Stimulated activated naive B cell treated with anti-CD40 and anti-IgM and Interleukin-4, amounts not matched to agents 10 μg/mL and 1 μg/mL and 100 μg/mL, for 72 hours (primary cell): ENCODE results near the gene CTDP1.
A peak's percentile ranks its signal among the peaks of the same experiment; 100 is the strongest.
"Not testable (repeated sequence)": the region's sequence is repeated elsewhere in the genome, so short reads cannot be mapped to it uniquely, and the experiment has no call there.

Source experiments
- ATAC-seq, 2 donors: fragments of 150-1000 bp; cut with Tn5 transposase; replicated peaks; 2 replicates each; pipeline ENCODE4 v1.10.0; 2021; ENCODE audit warnings: moderate library complexity in 1 of 2
- DNase-seq: peaks from one replicate; pipeline ENCODE4 v3.0.0; 2021
- H3K27ac Mint-ChIP-seq: one replicate; pipeline ENCODE4 v1.8.0; 2022; ENCODE audit warnings: mild to moderate bottlenecking, mixed read lengths
- H3K27me3 Mint-ChIP-seq, 2 donors: one replicate each; pipeline ENCODE4 v1.8.0; 2022; ENCODE audit warnings: mixed read lengths in 2 of 2
- H3K36me3 Mint-ChIP-seq, 2 donors: one replicate each; pipeline ENCODE4 v1.8.0; 2022; ENCODE audit warnings: mixed read lengths in 2 of 2, mild to moderate bottlenecking in 1 of 2
- H3K4me1 Mint-ChIP-seq, 2 donors: one replicate each; pipeline ENCODE4 v1.8.0; 2022; ENCODE audit warnings: mixed read lengths in 2 of 2, mild to moderate bottlenecking in 1 of 2
- H3K4me3 Mint-ChIP-seq, 2 donors: one replicate each; pipeline ENCODE4 v1.8.0; 2022; ENCODE audit warnings: mild to moderate bottlenecking in 2 of 2, mixed read lengths in 2 of 2, moderate library complexity in 1 of 2
- H3K9me3 Mint-ChIP-seq, 2 donors: one replicate each; pipeline ENCODE4 v1.8.0; 2022; ENCODE audit warnings: mixed read lengths in 2 of 2, mild to moderate bottlenecking in 1 of 2

CTDP1 gene

DNA sequence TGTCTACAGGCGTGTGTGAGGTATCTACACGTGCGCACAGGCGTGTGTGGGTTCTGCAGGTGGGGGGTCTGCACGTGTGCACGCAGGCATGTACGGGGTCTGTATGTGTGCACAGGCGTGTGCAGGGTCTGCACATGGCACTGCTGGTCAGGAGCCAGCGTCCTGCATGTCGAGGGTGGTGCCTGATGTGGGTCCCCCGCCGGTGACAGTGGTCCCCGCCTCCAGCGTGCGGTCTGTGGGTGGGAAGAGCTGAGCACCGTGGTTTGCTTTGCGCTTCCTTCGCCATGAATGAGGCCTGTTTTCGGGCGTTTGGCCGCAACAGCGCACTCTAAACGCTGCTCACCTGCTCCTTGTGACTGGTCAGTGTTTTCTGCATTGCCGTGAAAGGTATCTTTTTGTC, 57.2 kb downstream of the CTDP1 start:
- DNase-seq, result no peak
- peaks cover 0 to 1% of the 10 kb centered on the region in 2 donors for H3K4me1 Mint-ChIP-seq
- peaks cover 0 to under 1% of the 10 kb centered on the region in 2 donors for H3K9me3 Mint-ChIP-seq
- H3K36me3 Mint-ChIP-seq, result peaks cover 74 to 86% of the 10 kb centered on the region in 2 donors
- no peaks in the 10 kb centered on the region for H3K27me3 Mint-ChIP-seq
- H3K27ac Mint-ChIP-seq, result peak overlapping the region; percentile 31
- no peak overlapping the region for H3K4me3 Mint-ChIP-seq
- no peak for ATAC-seq

DNA sequence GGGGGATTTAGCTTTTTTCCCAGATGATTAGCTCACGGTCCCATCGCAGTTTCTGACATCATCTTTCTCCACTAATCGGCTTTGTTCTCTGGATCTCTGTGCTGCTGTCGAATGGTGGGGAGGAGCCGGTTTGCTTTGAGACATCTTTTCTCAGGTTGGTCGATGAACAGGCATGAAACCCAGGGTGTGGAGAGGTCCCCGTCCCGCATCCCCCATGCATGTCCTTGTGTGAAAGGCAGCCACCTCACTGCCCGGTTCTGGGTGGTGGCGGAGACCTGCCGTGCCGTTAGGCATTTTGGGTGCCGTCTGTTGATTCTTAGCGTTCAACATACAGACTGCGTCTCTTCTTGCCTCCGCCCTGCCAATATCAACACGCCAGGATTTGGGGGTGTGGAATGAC, 57.8 kb downstream of the CTDP1 start:
- Mint-ChIP-seq H3K27ac (no peak overlapping the region), H3K36me3 (peaks cover 74 to 88% of the 10 kb centered on the region in 2 donors), H3K9me3 (no peaks in the 10 kb centered on the region), H3K4me1 (peaks cover 0 to 1% of the 10 kb centered on the region in 2 donors), H3K4me3 (no peak overlapping the region), H3K27me3 (no peaks in the 10 kb centered on the region)
- DNase-seq (no peak), ATAC-seq (no peak)

DNA sequence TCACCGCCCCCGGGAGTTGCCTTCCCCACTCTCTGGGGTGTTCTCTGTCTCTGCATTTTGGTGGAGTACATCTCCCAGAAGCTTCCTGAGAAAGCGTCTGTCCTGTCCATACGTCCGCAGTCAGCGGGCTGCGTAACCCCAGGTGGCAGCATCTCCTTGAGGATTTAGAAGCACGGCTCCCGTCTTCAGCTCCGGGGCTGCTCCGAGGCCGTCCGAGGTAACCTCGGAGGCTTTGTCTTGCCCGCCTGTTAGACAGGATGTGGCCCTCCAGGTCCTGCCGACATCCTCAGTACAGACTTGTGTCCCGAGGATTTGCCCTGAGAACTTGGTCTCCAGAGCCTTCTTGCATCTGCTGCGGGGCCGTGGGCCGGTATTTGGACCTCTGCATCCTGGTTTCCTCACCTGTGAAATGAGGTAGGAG, 58.4 kb downstream of the CTDP1 start:
- Mint-ChIP-seq H3K27ac (no peak overlapping the region), H3K4me1 (peaks cover 0 to 1% of the 10 kb centered on the region in 2 donors), H3K9me3 (no peaks in the 10 kb centered on the region), H3K36me3 (peaks cover 75 to 89% of the 10 kb centered on the region in 2 donors), H3K4me3 (no peak overlapping the region), H3K27me3 (no peaks in the 10 kb centered on the region)
- no peak for ATAC-seq
- DNase-seq, result no peak

DNA sequence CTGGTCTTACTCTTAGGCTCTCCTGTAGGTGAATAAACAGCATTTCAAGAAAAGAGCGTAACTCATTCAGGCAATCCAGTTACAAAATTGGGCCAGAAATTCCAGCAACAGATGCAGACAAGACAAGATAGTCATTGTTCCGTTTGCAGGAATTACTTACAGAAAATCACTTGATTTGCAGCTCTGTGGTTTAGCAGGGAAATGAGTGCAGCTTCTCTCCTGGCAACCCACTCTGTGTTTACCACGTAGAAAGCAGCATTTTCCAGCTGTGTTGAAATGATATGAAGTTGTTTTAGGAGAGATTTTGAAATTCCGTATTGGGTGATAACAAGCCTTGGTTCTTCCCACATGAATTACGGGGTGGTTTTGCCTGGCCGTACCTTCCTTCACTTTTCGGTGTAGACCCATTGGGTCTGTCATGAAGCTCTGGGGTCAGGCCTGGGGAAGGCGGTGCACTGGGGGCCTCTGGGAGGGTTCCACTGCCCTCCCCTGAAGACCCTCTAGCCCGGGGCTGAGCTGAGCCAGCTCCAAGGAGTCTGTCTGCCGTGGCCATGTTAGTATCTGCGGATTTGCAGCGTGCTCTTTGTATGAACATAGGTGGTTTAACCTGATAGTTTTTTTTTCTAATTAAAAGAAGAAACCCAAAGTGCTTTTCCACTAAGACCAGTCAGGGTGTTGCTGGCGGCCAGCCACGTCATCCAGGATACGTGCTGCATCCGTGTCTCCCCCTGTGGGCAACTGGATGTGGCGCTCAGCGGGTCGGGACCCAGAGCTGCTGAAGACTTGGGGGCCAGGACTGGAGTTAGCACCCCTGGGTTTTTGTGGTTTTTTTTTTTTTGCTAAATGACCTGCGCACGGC, 59.2 kb downstream of the CTDP1 start:
- Mint-ChIP-seq H3K4me3 (no peak overlapping the region), H3K36me3 (peaks cover 75 to 87% of the 10 kb centered on the region in 2 donors), H3K9me3 (no peaks in the 10 kb centered on the region), H3K27me3 (no peaks in the 10 kb centered on the region), H3K27ac (peak overlapping the region; percentile 5), H3K4me1 (no peaks in the 10 kb centered on the region)
- DNase-seq (no peak), ATAC-seq (no peak)

DNA sequence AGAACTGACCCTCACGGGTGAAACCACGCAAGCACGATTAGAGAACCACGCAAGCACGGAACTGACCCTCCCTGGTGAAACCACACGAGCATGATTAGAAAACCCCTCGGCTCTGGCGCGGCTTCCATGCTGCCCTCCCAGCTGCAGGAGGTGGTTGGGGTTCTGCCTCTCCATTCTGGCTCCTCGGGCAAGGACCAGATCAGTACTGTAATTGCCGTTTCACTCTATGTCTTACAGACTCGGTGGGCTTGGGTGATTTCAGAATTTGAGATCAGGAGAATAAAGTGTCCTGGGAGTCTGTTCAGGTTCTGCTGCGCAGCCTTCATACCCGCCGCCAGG, 59.8 kb downstream of the CTDP1 start:
- ATAC-seq (no peak), DNase-seq (no peak)
- Mint-ChIP-seq H3K9me3 (peaks cover 3 to 5% of the 10 kb centered on the region in 2 donors), H3K4me1 (no peaks in the 10 kb centered on the region), H3K27me3 (no peaks in the 10 kb centered on the region), H3K36me3 (peaks cover 76 to 87% of the 10 kb centered on the region in 2 donors), H3K4me3 (no peak overlapping the region), H3K27ac (no peak overlapping the region)

DNA sequence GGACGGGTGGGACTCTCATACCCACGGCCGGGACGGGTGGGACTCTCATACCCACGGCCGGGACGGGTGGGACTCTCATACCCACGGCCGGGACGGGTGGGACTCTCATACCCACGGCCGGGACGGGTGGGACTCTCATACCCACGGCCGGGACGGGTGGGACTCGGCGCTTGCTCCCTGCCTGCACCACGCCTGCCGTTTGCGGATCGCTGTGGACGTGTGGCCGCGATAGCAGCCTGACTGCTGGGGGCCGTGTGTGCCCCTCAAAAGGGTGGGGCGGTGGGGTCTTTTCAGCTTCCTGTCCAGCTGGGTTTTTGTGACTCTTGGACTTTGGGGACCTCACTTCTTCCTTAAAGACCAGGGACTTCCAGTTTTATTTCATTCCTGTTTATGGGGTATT, 60.4 kb downstream of the CTDP1 start:
- not testable (repeated sequence) for H3K27me3 Mint-ChIP-seq, H3K27ac Mint-ChIP-seq, H3K4me3 Mint-ChIP-seq, H3K9me3 Mint-ChIP-seq, DNase-seq, ATAC-seq, H3K4me1 Mint-ChIP-seq
- H3K36me3 Mint-ChIP-seq, result peaks cover 77 to 87% of the 10 kb centered on the region in 2 donors

DNA sequence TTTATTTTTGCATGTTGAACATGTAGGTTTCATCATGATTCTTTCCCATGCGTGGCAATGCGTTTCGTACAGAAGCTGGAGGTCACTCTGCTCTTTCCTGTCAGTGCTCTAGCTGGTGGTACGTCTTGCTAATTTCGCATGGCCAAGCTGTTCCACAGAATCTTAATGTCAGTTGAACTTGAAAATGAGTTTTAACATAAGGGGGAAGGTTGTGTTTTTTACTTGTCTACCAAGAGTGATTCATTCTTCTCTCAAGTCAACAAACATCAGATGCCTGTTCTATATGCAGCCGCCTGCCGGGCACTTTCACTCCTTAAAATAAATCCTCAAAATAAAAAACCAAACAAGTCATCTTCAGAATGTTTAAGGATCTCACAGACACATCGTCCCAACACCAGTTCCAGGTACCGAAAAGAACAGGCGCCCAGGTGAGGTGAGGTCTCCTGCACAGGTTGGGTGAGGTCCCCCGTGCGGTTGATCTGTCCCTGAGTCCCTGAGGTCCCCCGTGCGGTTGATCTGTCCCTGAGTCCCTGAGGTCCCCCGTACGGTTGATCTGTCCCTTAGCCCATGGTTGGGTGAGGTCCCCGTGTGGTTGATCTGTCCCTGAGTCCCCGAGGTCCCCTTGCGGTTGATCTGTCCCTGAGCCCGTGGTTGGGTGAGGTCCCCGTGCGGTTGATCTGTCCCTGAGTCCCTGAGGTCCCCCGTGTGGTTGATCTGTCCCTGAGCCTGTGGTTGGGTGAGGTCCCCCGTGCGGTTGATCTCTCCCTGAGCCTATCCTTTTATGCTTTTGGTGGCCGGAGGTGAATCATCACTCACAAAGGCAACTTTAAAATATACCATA, 61.1 kb downstream of the CTDP1 start:
- ATAC-seq (no peak), DNase-seq (no peak)
- Mint-ChIP-seq H3K27me3 (no peaks in the 10 kb centered on the region), H3K36me3 (peaks cover 71 to 82% of the 10 kb centered on the region in 2 donors), H3K9me3 (peaks cover 7 to 9% of the 10 kb centered on the region in 2 donors), H3K4me1 (no peaks in the 10 kb centered on the region), H3K27ac (no peak overlapping the region), H3K4me3 (no peak overlapping the region)

DNA sequence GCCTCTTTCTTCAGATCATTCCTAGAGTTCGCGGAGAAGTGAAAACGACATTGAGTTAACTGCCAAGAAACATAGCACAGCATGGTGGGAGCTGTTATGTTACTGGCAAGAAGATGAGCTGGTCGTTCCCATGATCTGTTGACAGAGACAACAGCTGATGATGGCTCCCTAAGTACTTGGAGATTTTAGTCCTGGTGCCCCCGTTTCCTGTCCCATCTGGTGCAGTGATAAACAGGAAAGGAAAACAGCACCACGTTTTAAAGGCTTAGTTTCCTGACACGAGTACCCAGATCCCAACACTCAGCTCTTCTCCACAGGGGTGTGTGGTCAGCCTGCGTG, 61.7 kb downstream of the CTDP1 start:
- H3K27ac Mint-ChIP-seq, result no peak overlapping the region
- no peak overlapping the region for H3K4me3 Mint-ChIP-seq
- no peak for ATAC-seq
- H3K36me3 Mint-ChIP-seq, result peaks cover 67 to 79% of the 10 kb centered on the region in 2 donors
- no peaks in the 10 kb centered on the region for H3K27me3 Mint-ChIP-seq
- DNase-seq, result no peak
- H3K9me3 Mint-ChIP-seq, result peaks cover 7 to 9% of the 10 kb centered on the region in 2 donors
- H3K4me1 Mint-ChIP-seq, result no peaks in the 10 kb centered on the region

DNA sequence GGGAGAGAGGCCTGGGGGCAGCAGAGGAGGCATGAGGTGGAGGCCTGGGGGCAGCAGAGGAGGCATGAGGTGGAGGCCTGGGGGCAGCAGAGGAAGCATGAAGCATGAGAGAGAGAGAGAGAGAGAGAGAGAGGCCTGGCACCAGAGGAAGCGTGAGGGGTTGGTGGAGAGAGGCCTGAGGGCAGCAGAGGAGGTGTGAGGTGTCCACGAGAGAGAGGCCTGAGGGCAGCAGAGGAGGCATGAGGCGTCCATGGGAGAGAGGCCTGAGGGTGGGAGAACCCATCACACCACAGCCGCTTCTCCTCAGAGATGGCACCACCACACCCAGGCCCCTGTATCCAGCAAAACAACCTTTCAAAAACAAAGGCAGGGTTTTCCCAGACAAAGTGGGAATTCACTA, 62.5 kb downstream of the CTDP1 start:
- Mint-ChIP-seq H3K27ac (peak overlapping the region; percentile 34), H3K9me3 (peaks cover 7 to 9% of the 10 kb centered on the region in 2 donors)

DNA sequence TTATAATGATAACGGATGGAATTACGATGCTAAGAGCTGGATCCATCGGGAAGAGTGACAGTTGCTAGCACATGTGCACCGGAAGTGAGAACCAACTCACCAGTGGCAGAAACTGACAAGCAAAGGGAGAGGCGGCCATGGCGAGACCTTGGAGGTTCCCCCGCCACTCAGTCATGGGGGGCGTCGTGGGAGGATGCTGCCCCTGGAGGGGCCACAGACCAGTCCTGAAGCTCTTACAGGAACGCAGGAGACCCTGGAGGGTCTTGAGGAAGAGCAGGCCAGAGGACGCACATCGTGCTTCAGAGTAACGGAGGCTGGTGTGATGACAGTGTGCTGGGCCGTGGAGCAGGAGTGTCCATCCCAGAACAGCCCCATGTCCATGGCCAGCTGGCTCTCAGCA, 65.0 kb downstream of the CTDP1 start:
- no peak for ATAC-seq
- Mint-ChIP-seq H3K27ac (peak overlapping the region; percentile 39), H3K27me3 (no peaks in the 10 kb centered on the region), H3K4me1 (no peaks in the 10 kb centered on the region), H3K4me3 (no peak overlapping the region), H3K36me3 (peaks cover 60 to 69% of the 10 kb centered on the region in 2 donors), H3K9me3 (peaks cover 7 to 9% of the 10 kb centered on the region in 2 donors)
- DNase-seq, result no peak

More for the DNA sequence above, 62.5 kb downstream of the CTDP1 start:
- Mint-ChIP-seq H3K36me3 (peaks cover 71 to 80% of the 10 kb centered on the region in 2 donors), H3K27me3 (no peaks in the 10 kb centered on the region), H3K4me3 (peak overlapping the region in 1 of 2 donors; percentile 21), H3K4me1 (no peaks in the 10 kb centered on the region)
- DNase-seq (no peak), ATAC-seq (no peak)

DNA sequence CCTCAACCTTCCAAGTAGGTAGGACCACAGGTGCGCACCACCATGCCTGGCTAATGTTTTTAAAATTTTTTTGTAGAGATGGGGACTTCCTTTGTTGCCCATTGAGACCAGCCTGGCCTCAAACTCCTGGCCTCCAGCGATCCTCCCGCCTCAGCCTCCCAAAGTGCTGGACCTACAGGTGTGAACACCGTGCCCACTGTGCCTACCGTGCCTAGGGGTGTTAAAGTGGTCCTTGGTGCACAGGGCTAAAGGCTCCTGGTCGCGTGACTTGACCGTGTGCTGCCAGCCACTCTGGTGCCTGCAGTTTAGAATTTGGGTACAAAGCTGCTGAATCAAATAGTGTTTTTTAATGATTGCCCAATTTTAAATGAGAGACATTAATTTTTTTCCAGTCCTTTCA, 67.1 kb downstream of the CTDP1 start:
- DNase-seq (no peak), ATAC-seq (no peak)
- Mint-ChIP-seq H3K36me3 (peaks cover 54 to 64% of the 10 kb centered on the region in 2 donors), H3K27me3 (no peaks in the 10 kb centered on the region), H3K9me3 (peaks cover 7 to 9% of the 10 kb centered on the region in 2 donors), H3K4me1 (no peaks in the 10 kb centered on the region), H3K4me3 (no peak overlapping the region), H3K27ac (no peak overlapping the region)

DNA sequence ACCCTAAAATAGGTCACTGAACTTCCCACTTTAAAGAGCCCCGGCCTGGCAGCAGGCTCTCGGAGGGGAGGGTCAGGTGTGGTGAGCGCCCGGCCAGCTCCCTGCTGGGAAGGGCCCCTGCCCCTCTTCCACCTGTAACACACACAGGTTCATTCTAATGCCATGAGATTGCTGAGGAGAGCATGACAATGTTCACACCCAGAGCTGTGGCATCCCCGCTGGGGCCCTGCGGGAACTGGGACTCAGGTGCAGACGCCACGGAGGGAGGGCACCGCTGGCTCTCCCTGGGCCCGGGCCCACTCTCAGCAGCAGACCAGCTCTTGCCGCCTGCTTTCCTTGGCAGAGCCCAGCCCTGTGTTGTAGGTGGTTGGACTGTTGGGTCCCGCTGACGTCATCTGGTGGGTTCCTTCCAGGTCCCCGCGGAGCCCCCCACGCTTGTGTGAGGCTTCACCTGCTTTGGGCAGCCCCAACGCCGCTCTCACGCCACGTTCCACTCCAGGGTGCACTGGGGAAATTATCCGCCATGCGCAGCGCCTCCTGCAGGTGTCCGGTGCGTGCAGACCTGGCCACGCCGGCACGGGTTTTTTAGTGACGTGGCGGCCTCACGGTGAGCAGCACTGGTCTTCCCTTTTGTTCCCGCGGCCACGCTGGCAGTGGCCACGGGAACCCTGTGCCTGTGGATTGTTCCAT, 67.7 kb downstream of the CTDP1 start:
- H3K27ac Mint-ChIP-seq, result peak overlapping the region; percentile 62
- peaks cover 7 to 9% of the 10 kb centered on the region in 2 donors for H3K9me3 Mint-ChIP-seq
- no peak overlapping the region for H3K4me3 Mint-ChIP-seq
- peaks cover 52 to 61% of the 10 kb centered on the region in 2 donors for H3K36me3 Mint-ChIP-seq
- H3K4me1 Mint-ChIP-seq, result no peaks in the 10 kb centered on the region
- no peak for ATAC-seq
- H3K27me3 Mint-ChIP-seq, result no peaks in the 10 kb centered on the region
- no peak for DNase-seq

DNA sequence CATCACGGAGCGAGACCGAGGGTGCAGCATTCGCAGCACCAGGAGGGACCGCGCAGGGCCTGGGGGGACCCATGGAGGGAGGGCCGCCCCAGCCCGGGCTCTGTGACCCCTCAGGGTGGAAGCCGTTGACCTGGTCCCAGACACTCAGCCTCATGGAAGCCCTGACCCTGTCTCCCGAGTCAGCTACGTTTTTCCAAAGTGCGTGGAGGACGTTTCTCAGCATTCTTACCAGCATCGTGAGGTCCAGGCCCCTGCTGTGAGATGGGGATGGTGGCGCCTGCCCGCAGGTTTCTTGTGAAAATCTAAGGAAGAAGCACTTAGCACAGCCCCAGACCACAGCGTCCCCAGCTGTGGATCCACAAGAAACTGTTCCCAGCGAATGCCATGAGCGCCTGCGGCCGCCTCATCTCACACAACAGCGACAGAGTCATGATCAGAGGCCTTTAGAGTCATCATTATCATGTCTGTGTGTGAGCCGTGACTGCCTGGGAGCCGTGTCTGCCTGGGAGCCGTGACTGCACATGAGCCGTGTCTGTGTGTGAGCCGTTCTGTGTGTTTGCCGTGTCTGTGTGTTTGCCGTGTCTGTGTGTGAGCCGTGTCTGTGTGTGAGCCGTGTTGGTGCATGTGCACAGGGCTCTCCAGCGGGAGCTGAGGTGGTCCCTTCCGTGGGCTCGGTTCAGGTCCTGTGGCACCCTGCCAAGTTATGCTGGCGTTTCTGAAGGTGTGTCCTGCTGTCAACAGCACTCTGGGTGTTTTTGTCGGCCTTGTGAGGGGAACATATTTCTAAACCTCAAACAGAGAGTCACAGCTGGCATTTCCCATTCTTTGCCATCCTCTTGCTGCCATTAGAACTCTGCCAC, 68.9 kb downstream of the CTDP1 start:
- H3K4me1 Mint-ChIP-seq, result no peaks in the 10 kb centered on the region
- H3K4me3 Mint-ChIP-seq, result no peak overlapping the region
- peaks cover 7 to 9% of the 10 kb centered on the region in 2 donors for H3K9me3 Mint-ChIP-seq
- DNase-seq (no peak), ATAC-seq (no peak)
- H3K27ac Mint-ChIP-seq, result no peak overlapping the region
- H3K36me3 Mint-ChIP-seq, result peaks cover 48 to 56% of the 10 kb centered on the region in 2 donors
- H3K27me3 Mint-ChIP-seq, result no peaks in the 10 kb centered on the region
